A673 (cell line): ENCODE measurements around the gene TEPSIN.

Experiments used
- EZH2 ChIP-seq: fragments of 200-600 bp; sonication (generic); IDR thresholded peaks from 2 replicates; pipeline ENCODE4 v1.6.1; 2017; ENCODE audit warnings: borderline replicate concordance, low read depth, mild to moderate bottlenecking, mixed read lengths, antibody characterized with exemption, low read length; ENCODE audit not compliant: poor library complexity, severe bottlenecking
- TF ChIP-seq, protein P1 (sequence below): fragments of 300-800, 200-600 bp; sonication (generic); conservative IDR thresholded peaks from 2 replicates; pipeline ENCODE4 v1.5.1; 2017; ENCODE audit warnings: low read depth, mild to moderate bottlenecking, antibody characterized with exemption, low read length, moderate library complexity, mixed read lengths

DNA sequence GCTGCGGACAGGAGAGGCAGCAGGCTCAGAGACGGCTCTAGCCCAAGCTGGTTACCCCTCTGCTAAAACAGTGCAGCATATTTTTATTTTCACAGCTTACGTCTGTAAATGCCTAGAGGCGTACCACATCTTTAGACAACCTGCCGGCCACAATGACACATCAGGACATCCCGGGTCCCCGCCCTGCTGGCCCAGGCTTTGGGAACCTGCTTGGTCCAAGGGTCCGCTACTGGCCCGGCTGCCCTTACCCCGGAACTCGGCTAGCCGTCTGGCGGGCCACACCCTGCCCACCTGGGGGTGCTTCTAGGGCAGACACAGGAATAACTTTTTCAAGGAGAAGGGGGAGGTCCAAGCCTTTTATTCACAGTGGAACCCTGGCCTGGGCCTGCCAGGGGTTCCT, 20.4 kb downstream of the TEPSIN start:
- TF ChIP-seq, protein P1, sequence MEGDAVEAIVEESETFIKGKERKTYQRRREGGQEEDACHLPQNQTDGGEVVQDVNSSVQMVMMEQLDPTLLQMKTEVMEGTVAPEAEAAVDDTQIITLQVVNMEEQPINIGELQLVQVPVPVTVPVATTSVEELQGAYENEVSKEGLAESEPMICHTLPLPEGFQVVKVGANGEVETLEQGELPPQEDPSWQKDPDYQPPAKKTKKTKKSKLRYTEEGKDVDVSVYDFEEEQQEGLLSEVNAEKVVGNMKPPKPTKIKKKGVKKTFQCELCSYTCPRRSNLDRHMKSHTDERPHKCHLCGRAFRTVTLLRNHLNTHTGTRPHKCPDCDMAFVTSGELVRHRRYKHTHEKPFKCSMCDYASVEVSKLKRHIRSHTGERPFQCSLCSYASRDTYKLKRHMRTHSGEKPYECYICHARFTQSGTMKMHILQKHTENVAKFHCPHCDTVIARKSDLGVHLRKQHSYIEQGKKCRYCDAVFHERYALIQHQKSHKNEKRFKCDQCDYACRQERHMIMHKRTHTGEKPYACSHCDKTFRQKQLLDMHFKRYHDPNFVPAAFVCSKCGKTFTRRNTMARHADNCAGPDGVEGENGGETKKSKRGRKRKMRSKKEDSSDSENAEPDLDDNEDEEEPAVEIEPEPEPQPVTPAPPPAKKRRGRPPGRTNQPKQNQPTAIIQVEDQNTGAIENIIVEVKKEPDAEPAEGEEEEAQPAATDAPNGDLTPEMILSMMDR: no peak
- no peak for TF ChIP-seq EZH2
